ENCODE data around the gene RBM44.

- TF ChIP-seq CTCF (IDR thresholded peaks at IDR 0.05 in 8 of 11, conservative IDR thresholded peaks at IDR 0.05 in 3 of 11) (no peak), POLR2A (IDR thresholded peaks at IDR 0.05) (no peak)
These were observed 11.6 kb upstream of the RBM44 start for GRCh38 chr2:237786936-237787335.

Measured in spleen (tissue), 7 donors.